Nephron progenitor cell (in vitro differentiated cells): ENCODE data around the gene KRTAP1-5.
"Not testable (repeated sequence)": the region's sequence is repeated elsewhere in the genome, so short reads cannot be mapped to it uniquely, and the experiment has no call there.

ENCODE experiments used
- DNase-seq: peaks from one replicate; pipeline ENCODE4 v3.0.0; 2021
- H3K27ac Mint-ChIP-seq: 2 replicates; pipeline ENCODE4 v1.8.0; 2021; ENCODE audit warnings: mild to moderate bottlenecking, moderate library complexity, mixed read lengths
- H3K27me3 Mint-ChIP-seq: 2 replicates; pipeline ENCODE4 v1.8.0; 2021; ENCODE audit warnings: mild to moderate bottlenecking, low read depth, mixed read lengths; ENCODE audit not compliant: poor library complexity
- H3K36me3 Mint-ChIP-seq: 2 replicates; pipeline ENCODE4 v1.8.0; 2021; ENCODE audit warnings: low read depth, mixed read lengths
- H3K4me1 Mint-ChIP-seq: 2 replicates; pipeline ENCODE4 v1.8.0; 2021; ENCODE audit warnings: mixed read lengths
- H3K4me3 Mint-ChIP-seq: 2 replicates; pipeline ENCODE4 v1.8.0; 2021; ENCODE audit warnings: mild to moderate bottlenecking, moderate library complexity, mixed read lengths
- H3K9me3 Mint-ChIP-seq: 2 replicates; pipeline ENCODE4 v1.8.0; 2021; ENCODE audit warnings: mild to moderate bottlenecking, moderate library complexity, mixed read lengths
- TF ChIP-seq, protein P1 (sequence below): fragments of 200-600 bp; sonication (generic); IDR thresholded peaks from 2 replicates; pipeline ENCODE4 v1.5.0; 2021; ENCODE audit warnings: antibody characterized with exemption

Gene KRTAP1-5

DNA sequence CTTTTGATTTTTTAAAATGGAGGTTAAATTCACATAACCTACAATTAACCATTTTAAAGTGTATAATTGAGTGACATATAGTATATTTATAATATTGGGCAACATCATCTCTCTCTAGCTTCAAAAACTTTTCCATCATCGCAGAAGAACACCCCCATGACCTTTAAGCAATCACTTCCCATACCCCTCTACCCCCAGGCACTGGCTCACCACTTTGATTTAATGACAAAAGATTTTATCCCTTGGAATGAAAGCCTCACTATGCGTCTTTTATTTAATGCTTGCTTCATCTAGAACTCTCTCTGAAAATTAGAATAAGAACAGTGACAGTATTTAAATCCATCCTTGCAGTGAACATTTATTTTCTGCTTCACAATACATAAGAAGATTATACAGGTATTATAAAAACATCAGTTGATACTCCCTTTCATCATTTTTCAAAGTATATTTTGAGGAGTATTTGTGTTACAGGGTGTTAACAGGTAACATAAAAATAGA lies 10.9 kb upstream of the KRTAP1-5 start:
- TF ChIP-seq, protein P1, sequence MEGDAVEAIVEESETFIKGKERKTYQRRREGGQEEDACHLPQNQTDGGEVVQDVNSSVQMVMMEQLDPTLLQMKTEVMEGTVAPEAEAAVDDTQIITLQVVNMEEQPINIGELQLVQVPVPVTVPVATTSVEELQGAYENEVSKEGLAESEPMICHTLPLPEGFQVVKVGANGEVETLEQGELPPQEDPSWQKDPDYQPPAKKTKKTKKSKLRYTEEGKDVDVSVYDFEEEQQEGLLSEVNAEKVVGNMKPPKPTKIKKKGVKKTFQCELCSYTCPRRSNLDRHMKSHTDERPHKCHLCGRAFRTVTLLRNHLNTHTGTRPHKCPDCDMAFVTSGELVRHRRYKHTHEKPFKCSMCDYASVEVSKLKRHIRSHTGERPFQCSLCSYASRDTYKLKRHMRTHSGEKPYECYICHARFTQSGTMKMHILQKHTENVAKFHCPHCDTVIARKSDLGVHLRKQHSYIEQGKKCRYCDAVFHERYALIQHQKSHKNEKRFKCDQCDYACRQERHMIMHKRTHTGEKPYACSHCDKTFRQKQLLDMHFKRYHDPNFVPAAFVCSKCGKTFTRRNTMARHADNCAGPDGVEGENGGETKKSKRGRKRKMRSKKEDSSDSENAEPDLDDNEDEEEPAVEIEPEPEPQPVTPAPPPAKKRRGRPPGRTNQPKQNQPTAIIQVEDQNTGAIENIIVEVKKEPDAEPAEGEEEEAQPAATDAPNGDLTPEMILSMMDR, result no peak
- H3K9me3 Mint-ChIP-seq, result peaks cover 7% of the 10 kb centered on the region
- H3K4me3 Mint-ChIP-seq, result no peak overlapping the region
- DNase-seq, result no peak
- no peak overlapping the region for H3K27ac Mint-ChIP-seq
- no peaks in the 10 kb centered on the region for H3K36me3 Mint-ChIP-seq
- no peaks in the 10 kb centered on the region for H3K4me1 Mint-ChIP-seq
- H3K27me3 Mint-ChIP-seq, result peaks cover 3% of the 10 kb centered on the region

DNA sequence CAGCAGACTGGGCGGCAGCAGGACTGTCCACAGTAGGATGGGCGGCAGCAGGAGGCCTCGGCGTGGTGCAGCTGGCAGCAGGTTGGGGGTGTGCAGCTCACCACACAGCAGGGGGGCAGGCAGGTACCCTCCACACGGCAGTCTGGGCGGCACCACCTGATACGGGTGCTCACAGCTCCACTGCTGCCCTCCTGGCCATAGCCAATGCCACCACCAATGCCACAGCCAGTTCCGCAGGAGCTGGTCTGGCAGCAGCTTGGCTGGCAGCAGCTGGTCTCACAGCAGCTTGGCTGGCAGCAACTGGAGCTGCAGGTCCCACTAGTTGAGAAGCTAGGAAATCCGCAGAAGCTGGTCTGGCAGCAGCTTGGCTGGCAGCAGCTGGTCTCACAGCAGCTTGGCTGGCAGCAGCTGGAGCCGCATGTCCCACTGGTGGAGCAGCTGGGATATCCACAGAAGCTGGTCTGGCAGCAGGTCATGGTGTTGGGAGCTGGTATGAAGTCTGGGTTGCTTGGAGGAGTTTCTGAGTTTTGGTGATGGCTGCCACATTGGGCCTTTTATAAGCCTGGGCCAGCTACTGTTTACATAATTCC lies 7.4 kb upstream of the KRTAP1-5 start, which contains the start of gene KRTAP1-3:
Gene KRTAP1-3 (minus strand): TSS at position 529 of the 590 bp plus-strand sequence. CDS start 53 bp downstream, at position 476.
- not testable (repeated sequence) for H3K9me3 Mint-ChIP-seq, H3K27ac Mint-ChIP-seq, H3K4me1 Mint-ChIP-seq, H3K4me3 Mint-ChIP-seq, H3K27me3 Mint-ChIP-seq, DNase-seq, H3K36me3 Mint-ChIP-seq

- TF ChIP-seq, protein P1, result no peak
- Mint-ChIP-seq H3K27ac (no peak within 1 kb of the TSS), H3K4me3 (no peak within 1 kb of the TSS), H3K36me3 (no peaks in the 10 kb centered on the region), H3K9me3 (no peaks in the 10 kb centered on the region), H3K27me3 (peaks cover 4% of the 10 kb centered on the region), H3K4me1 (no peaks in the 10 kb centered on the region)
- DNase-seq, result no peak
Observed at GRCh38 chr17:41029633-41030245, 2.7 kb upstream of the KRTAP1-5 start, which contains the start of gene KRTAP1-4. TSS of gene KRTAP1-4 (minus strand) at chr17:41030195. CDS start at chr17:41030078, 117 bp downstream.

- Mint-ChIP-seq H3K27ac (no peak overlapping the region), H3K36me3 (no peaks in the 10 kb centered on the region), H3K27me3 (peaks cover 4% of the 10 kb centered on the region), H3K4me3 (no peak overlapping the region), H3K4me1 (no peaks in the 10 kb centered on the region), H3K9me3 (peaks cover 5% of the 10 kb centered on the region)
- TF ChIP-seq, protein P1, result no peak
- DNase-seq, result no peak
Observed at GRCh38 chr17:41024697-41025096, 2.3 kb downstream of the KRTAP1-5 start.

- DNase-seq, result no peak
- peaks cover 5% of the 10 kb centered on the region for H3K9me3 Mint-ChIP-seq
- TF ChIP-seq, protein P1, result no peak
- no peak overlapping the region for H3K27ac Mint-ChIP-seq
- H3K4me1 Mint-ChIP-seq, result no peaks in the 10 kb centered on the region
- H3K36me3 Mint-ChIP-seq, result no peaks in the 10 kb centered on the region
- H3K4me3 Mint-ChIP-seq, result no peak overlapping the region
- H3K27me3 Mint-ChIP-seq, result no peaks in the 10 kb centered on the region
Observed at GRCh38 chr17:41020336-41020735, 6.7 kb downstream of the KRTAP1-5 start.

- Mint-ChIP-seq H3K4me3 (no peak overlapping the region), H3K27ac (no peak overlapping the region), H3K9me3 (peaks cover 5% of the 10 kb centered on the region), H3K27me3 (no peaks in the 10 kb centered on the region), H3K4me1 (no peaks in the 10 kb centered on the region), H3K36me3 (no peaks in the 10 kb centered on the region)
- TF ChIP-seq, protein P1, result no peak
- no peak for DNase-seq
Observed at GRCh38 chr17:41019415-41019814, 7.6 kb downstream of the KRTAP1-5 start.
